A673 (cell line): ENCODE results near the gene OTOP3.
"Not testable (repeated sequence)": the region's sequence is repeated elsewhere in the genome, so short reads cannot be mapped to it uniquely, and the experiment has no call there.

ENCODE experiments used
- EZH2 ChIP-seq: fragments of 200-600 bp; sonication (generic); IDR thresholded peaks from 2 replicates; pipeline ENCODE4 v1.6.1; 2017; ENCODE audit warnings: borderline replicate concordance, low read depth, mild to moderate bottlenecking, mixed read lengths, antibody characterized with exemption, low read length; ENCODE audit not compliant: poor library complexity, severe bottlenecking
- TF ChIP-seq, protein P1 (sequence below): fragments of 300-800, 200-600 bp; sonication (generic); conservative IDR thresholded peaks from 2 replicates; pipeline ENCODE4 v1.5.1; 2017; ENCODE audit warnings: low read depth, mild to moderate bottlenecking, antibody characterized with exemption, low read length, moderate library complexity, mixed read lengths

DNA sequence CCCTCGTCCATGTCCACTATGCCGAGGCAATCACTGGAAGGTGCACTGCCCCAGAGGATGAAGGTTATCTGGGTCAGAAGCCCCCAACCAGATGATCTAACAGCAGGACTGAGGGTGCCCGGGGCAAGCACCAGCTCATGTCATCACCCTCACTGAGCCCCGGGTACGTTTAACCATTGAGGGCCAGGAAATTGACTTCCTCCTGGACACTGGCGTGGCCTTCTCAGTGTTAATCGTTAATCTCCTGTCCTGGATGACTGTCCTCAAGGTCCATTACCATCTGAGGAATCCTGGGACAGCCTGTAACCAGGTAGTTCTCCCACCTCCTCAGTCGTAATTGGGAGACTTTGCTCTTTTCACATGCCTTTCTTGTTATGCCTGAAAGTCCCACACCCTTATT is 24.3 kb upstream of the OTOP3 start:
- TF ChIP-seq, protein P1, sequence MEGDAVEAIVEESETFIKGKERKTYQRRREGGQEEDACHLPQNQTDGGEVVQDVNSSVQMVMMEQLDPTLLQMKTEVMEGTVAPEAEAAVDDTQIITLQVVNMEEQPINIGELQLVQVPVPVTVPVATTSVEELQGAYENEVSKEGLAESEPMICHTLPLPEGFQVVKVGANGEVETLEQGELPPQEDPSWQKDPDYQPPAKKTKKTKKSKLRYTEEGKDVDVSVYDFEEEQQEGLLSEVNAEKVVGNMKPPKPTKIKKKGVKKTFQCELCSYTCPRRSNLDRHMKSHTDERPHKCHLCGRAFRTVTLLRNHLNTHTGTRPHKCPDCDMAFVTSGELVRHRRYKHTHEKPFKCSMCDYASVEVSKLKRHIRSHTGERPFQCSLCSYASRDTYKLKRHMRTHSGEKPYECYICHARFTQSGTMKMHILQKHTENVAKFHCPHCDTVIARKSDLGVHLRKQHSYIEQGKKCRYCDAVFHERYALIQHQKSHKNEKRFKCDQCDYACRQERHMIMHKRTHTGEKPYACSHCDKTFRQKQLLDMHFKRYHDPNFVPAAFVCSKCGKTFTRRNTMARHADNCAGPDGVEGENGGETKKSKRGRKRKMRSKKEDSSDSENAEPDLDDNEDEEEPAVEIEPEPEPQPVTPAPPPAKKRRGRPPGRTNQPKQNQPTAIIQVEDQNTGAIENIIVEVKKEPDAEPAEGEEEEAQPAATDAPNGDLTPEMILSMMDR: not testable (repeated sequence)
- not testable (repeated sequence) for TF ChIP-seq EZH2
